Stromal cell of bone marrow (primary cell): ENCODE data around the gene TEDC2.
A peak's percentile ranks its signal among the peaks of the same experiment; 100 is the strongest.
"Not testable (repeated sequence)": the region's sequence is repeated elsewhere in the genome, so short reads cannot be mapped to it uniquely, and the experiment has no call there.

ENCODE experiments used
- DNase-seq: peaks from one replicate; pipeline ENCODE4 v3.0.0-alpha.2; 2012; ENCODE audit warnings: low read depth

Gene TEDC2, protein sequence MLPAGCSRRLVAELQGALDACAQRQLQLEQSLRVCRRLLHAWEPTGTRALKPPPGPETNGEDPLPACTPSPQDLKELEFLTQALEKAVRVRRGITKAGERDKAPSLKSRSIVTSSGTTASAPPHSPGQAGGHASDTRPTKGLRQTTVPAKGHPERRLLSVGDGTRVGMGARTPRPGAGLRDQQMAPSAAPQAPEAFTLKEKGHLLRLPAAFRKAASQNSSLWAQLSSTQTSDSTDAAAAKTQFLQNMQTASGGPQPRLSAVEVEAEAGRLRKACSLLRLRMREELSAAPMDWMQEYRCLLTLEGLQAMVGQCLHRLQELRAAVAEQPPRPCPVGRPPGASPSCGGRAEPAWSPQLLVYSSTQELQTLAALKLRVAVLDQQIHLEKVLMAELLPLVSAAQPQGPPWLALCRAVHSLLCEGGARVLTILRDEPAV

DNA sequence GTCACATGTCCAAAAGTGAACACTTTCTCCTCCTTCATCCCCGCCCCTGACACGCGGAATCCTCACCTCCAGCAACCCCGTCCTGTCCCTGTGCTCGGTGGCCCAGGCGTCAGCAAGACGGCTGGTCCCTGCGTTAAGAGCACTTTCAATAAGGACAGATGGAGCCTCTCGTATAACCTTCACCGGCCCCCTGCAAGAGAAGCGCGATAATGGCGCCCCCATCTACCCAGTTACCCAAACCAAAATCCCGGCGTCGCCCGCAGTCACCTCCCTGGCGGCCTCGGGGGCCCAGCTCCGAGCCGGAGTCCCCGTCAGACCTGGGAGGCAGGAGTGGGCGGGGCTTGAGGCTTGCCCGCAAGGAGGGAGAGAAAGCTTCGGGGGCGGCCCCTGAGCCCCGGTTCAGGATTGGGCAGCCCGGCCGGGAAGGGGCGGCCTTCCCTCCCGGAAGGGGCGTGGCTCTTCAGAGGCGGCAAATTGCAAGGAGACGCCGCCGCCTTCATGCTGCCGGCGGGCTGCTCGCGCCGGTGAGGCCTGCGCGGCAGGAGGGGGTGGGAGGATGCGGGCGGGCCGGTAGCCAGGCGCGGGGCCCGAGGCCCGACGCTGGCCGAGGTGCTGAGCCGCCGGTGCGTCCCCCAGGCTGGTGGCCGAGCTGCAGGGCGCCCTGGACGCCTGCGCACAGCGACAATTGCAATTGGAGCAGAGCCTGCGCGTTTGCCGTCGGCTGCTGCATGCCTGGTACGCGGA, at the start of gene TEDC2:
TEDC2 (plus strand) TSS at position 463 of the 744 bp plus-strand sequence; CDS start at position 499, 36 bp downstream.
- peak; percentile 86 for DNase-seq

- DNase-seq: no peak
These were observed 44.8 kb upstream of the TEDC2 start for GRCh38 chr16:2415085-2415484.

DNA sequence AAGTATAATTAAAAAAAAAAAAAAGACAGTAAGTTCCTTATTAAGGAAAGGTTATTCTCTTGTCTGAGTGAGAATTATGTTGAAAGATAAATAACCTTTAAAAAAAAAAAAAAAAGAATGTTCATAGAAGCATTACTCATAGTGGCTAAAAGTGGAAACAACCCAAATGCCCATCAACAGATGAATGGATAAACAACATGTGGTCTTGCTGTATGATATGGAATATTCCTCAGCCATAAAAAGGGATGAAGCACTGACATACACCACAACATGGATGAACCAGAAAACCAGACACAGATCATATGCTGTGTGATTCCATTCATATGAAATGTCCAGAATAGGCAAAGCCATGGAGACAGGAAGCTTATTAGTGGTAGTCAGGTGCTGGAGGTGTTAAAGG, 39.9 kb upstream of the TEDC2 start:
- no peak for DNase-seq

DNA sequence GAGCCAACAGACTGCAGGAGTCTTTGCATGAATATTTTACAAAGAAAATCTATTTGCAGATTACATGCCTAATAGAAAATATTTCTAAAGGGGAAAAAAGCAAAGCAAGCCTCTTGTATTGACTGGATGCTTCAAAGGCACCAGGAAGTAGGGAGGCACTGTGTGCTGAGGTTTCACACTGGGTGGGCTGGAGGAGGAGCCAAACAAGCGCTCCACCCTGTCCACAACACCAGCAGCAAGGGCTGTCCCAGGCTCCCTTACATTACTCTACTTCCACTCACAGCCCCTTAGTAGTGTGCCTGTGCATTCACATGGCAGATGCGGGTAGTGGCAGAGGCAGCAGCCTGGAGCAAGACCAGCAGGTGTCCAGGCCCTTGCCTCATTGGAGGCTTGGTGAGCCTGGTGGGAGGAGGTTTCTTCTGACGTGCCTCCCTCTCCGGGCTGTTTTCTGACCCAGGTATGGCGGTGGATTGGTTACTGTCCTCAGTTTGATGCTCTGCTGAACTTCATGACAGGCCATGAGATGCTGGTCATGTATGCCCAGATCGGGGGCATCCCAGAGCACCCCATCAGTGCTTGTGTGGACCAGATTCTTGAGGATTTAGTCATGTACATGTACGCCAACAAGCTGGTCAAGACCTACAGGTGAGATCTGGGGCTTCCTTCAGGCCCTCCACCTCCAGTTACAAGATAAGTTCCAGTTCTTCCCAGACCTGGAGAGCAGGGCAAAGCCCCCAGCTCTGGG, 37.6 kb upstream of the TEDC2 start:
- no peak for DNase-seq

DNA sequence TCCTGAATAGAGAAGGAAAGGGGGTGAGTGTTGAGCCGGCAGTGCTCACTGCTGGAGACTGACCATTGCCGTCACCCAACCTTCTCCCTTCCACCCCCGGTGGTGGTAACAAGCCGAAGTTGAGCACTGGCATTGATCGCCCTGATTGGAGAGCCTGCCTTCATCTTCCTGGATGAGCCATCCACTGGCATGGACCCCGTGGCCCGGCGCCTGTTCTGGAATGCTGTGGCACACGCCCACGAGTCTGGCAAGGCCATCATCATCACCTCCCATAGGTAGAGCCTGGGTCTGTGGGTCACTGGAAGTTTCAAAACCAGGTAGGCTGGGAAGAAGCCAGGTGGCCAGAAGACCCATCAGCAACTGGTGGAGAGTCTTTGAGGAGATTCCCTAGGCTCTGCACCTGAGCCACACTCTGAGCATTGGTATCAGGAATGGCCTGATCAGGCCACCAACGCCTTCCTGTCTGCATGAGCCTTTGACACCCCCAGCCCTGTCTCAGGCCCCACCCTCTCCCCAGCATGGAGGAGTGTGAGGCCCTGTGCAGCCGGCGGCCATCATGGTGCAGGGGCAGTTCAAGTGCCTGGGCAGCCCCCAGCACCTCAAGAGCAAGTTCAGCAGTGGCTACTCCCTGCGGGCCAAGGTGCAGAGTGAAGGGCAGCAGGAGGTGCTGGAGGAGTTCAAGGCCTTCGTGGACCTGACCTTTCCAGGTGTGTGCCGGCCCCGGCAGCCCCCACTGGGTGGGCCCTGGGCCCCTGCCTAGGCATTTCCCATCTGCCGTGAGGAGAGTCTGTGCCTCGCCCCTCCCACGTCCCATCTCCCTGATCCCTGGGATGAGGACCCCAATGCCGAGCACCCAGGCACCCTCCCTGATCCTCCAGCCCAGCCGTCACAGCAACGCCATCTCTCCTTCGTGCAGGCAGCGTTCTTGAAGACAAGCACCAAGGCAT, 35.6 kb upstream of the TEDC2 start:
- no peak for DNase-seq

GRCh38 chr16:2425008-2425518, 34.8 kb upstream of the TEDC2 start:
- no peak for DNase-seq

GRCh38 chr16:2425825-2426430, 34.0 kb upstream of the TEDC2 start:
- no peak for DNase-seq

DNA sequence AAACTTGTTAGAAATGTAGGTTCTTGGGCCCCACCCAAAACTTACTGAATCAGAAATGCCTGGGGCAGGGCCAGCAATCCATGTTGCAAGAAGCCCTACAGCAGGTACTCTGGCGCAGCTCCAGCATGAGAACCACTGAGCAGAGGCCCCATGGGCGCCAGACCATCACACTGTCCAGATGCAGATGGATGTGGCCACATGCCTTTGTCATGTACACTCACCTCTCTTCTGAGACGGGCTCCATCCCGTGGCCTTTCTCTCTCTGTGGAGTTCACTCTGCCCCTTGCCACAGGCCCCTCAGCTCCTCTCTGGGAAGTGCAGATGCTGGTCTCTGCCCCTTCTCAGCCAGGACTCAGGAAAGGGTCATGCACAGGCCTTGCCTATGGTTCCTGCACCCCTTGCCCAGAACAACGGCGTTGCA, 33.0 kb upstream of the TEDC2 start:
- no peak for DNase-seq

DNA sequence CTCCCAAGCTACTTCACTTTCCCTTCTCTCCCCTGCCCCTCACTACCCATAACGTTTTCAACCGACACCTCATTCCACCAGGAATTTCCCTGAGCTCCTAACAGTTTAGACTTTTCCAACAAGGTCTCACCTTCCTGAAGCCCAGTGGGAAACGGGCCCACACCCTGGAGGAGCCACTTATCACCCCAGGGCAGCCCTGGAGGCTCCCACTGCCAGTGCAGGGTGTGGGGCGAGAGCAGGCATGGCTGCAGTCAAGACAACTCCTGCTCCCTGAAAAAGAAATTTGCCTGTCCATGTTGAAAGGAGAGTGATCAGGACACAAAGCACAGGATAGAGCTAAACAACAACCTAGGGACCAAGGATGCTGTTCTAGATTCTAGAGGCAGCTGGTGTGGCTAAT, 32.4 kb upstream of the TEDC2 start:
- DNase-seq: no peak

DNA sequence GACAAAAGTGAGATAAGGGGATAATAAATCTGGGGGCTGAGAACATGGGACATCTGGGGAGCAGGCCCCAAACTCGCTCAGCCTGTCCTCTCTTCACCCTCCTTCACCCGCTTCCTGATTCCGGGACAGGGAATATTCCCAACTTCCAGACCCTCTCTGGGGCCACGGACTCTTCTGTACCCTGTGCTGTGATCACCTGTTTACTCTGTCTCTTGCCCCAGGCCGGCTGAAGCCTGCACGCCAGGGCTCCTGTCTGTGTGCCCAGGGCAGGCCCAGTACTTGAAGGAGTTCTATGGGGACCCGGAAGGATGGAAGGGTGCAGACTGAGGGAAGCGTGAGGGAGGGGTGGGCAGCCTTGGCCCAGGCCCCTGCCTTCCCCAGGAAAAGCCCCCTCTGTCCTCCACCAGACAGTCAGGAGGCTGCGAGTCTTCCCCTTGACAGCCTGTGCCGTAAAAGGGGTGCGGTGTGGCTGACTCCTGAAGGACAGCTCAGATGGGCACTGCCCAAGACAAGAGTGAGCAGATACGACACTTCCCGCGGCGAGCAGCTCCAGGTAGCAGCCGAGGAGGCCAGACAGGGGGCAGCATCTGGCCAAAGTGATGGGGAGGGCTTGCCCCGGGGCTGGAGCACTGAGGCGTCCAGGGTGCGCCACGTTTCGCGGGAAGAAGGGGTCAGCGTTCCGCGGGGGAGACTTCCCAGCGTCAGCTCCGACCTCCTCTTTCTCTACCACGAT, 31.7 kb upstream of the TEDC2 start:
- DNase-seq: no peak

- no peak for DNase-seq
These were observed 31.2 kb upstream of the TEDC2 start for GRCh38 chr16:2428784-2429033.

- peak; percentile 90 for DNase-seq
These were observed 30.7 kb upstream of the TEDC2 start, which contains the start of gene CCNF for GRCh38 chr16:2429034-2429770. TSS of gene CCNF (plus strand) at chr16:2429447. CDS start at chr16:2429482, 35 bp downstream.

DNA sequence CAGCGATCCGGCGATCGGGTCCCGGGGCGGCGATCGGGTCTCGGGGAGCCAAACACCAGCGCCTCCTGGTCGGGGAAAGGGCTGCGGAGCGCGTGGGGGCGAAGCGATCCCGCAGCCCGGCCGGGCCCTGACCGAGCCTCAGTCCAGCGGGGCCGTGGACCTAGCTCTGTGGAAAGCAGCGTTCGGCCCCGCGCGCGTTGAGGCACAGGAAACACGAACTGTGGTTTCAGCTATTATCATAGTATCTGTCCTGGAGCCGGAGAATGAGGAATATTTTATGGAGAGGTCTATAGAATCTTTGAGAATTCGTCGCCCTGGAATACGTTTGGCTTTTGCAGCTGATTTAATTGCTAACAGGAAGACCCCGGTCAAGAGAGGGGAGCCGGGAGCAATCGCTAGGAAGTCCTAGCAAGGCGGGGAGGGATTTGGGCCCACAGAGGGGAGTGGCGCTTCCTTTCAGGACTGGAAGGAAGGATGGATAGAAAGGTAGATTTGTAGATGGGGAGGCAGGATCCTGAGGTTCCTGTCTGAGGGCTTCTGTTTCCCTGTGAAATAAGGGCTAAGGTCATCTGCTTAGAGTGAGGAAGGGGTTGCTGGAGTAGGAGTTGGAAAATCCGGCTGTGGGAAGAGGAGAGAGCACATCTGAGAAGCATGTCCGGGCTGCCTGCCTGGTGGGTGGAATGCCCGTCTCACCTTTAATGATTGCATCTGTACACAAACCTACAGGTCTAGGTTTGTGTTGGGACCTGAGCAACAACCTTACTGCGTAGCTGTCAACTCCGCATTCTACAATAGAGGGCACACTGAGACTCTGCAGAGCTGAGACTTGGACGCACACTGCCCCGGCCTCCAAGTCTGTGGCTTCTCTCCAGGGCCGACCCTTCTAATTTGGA, 29.9 kb upstream of the TEDC2 start:
- DNase-seq: no peak

GRCh38 chr16:2432286-2432685, 27.6 kb upstream of the TEDC2 start:
- DNase-seq: no peak

DNA sequence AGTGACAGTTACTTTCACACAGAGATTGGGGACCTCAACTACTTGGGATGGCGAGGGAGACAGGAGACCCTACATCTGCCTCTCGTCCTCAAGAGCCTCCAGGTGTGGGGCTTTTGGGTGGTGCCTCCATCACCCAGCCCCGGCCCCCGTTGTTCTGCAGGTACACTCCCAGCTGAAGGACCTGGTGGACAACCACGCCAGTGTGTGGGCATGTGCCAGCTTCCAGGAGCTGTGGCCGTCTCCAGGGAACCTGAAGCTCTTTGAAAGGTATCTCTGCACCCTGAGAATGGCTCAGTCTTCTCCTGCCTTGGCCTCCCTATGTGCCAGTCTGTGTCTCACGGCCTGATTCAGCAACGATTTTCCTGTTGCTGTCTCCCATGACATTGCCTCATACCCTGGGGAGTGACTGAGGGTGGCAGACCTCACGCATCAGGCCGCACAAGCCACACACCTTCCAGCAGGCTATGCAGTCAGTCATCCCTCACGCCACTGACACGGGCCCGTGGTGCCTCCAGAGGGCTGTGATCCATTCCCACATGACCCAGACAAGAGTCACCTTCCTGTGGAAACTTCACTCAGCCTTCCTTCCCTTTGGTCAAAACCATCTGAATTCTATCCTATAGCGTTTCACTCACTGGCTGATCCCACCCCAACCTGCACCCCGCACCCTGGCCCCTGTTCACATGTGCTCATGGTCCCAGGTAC, 27.0 kb upstream of the TEDC2 start:
- DNase-seq: no peak

- not testable (repeated sequence) for DNase-seq
These were observed 24.7 kb upstream of the TEDC2 start for GRCh38 chr16:2435236-2435635.

DNA sequence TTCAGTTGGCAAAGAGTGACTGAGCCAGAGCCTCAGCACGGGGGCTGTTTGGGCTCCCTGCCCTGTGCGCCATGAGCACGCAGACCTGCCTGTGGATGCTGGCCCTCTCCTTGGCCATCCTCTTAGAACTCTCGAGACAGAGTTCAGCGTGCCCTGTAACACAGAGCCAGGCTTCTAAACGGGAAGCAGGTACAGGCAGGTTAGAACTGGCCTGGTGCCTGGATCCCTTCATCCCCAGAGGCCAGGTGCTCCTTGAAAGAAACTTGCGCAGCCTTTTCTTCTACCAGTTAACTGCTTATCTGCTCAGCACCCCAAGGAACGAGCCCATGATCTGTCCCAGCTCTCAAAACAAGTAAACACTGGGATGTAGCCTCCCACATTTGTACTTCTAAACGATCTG, 23.8 kb upstream of the TEDC2 start:
- DNase-seq: no peak
